ENCODE results near the gene RASA3.

RASA3 gene

GRCh38 chr13:113969311-113969972 lies 163.0 kb downstream of the RASA3 start:
- no peak for DNase-seq (ENCODE audit: low read depth in 2 of 2)

DNA sequence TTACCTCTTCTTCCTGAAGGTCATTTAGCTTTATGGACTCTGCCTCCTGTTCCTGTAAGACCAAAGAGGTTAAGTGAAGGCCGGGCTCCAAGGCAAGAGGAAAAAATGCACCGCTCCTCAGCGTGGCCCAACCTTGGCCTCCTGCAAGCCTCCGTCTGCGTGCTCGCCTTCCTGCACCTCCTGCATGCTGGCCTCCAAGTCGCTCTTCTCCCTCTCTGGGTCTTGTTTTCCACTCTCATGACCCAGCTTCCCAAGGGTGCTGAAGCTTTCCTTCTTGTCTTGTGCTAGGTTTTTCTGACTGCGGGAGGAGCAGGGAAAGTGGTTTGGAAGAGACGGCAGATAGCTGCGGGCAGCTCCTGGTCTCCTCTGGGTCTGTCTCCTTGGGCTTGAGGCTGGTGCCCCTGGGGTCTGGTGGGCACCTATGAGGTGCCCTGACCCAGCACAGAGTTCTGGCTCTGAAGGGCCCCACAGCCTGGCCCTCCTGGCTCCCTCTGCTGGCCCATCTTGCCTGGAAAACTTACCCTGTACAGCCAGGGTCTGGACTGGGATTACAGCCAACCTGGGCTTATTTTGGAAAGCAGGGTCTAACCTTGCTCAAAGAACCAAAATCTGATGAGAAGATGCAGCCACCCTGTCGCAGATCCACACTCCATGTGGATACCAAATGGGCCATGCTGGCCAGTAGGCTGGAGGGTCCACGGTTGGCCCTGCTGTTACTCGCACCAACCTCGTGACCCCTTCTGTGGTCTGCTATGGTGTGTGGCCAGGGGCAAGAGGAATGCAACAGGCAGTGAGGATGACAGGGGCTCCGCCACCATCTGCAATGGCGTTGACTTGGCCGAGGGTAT lies 163.7 kb downstream of the RASA3 start:
- no peak for DNase-seq (ENCODE audit: low read depth in 2 of 2)

DNA sequence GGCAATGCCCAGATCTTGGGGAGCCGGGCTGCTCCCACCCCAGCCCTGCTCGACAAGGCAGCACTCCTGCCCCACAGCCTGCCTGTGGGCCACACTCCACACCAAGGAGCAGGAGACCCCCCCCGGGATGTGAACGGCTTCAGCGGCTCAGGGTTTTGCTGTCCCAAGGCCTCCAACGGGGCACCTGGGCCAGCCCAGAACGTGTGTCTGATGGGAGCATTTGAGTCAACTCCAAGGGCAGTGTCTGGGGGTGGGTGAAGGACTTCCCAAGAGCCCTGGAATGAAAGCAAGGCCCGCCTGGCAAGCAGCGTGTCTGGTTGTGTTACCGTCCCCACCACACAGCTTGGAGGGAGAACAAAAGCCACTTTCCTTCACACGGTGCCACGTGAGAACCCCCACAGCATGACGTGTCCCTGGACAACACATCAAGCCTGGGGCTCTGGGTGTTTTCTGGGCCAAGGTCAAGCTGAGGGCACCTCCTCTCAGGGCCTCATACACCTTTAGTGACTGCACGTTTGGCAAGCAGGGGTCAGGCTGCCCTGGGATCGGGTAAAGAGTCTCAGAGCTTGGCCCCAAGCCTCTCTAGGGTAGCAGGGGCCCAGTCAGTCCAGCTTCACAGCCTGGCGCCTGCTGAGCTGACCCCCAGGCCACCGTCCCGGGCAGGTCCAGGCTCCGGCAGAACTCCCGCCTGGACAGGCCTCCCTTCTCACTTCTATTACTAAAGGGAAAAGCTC lies 164.5 kb downstream of the RASA3 start:
- no peak for DNase-seq (ENCODE audit: low read depth in 2 of 2)

- DNase-seq (ENCODE audit: low read depth in 2 of 2): no peak
Measured at GRCh38 chr13:113967206-113967720, 165.2 kb downstream of the RASA3 start.

GRCh38 chr13:113965968-113966884 lies 166.2 kb downstream of the RASA3 start:
- DNase-seq (ENCODE audit: low read depth in 2 of 2): no peak

- DNase-seq (ENCODE audit: low read depth in 2 of 2): no peak
Measured at GRCh38 chr13:113965383-113965874, 167.0 kb downstream of the RASA3 start.

DNA sequence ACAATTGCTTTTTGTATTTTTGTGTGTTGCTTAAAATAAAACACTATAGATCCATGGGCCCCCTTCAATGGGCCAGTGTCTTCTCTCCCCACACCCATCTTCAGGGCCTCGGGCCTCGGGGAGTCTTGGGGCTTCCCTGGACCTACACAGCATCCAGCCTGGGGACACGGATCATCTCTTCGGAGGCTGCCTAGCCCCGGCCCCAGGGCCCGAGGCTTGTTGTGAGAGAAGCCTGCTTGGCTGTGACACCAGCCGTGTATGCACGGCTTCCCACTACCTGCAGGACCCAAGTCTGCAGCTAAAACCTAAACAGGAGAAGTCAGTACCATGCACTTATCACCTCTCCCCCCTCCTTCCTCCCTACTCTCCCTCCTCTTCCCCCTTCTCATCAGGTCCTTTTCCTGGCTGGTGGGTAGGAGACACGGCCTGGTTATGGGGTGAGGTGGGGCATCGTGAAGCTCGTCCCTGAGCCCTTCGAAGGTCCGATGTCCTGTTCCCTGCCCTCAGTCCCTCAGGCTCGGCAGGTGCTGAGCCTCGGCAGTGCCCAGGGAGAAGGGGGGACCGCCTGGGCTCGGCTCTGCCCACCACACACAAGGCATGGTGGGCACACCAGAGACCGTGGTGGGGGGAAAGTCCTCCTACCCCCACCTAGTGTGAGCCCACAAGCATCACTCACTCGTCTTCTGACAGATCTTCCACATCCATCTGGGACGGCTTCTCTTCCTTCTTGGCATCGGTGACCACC lies 168.0 kb downstream of the RASA3 start:
- DNase-seq (ENCODE audit: low read depth in 2 of 2): no peak

GRCh38 chr13:113963376-113963775 lies 169.0 kb downstream of the RASA3 start:
- DNase-seq (ENCODE audit: low read depth in 2 of 2): no peak

- no peak for DNase-seq (ENCODE audit: low read depth in 2 of 2)
Measured at GRCh38 chr13:113962975-113963374, 169.4 kb downstream of the RASA3 start.

DNA sequence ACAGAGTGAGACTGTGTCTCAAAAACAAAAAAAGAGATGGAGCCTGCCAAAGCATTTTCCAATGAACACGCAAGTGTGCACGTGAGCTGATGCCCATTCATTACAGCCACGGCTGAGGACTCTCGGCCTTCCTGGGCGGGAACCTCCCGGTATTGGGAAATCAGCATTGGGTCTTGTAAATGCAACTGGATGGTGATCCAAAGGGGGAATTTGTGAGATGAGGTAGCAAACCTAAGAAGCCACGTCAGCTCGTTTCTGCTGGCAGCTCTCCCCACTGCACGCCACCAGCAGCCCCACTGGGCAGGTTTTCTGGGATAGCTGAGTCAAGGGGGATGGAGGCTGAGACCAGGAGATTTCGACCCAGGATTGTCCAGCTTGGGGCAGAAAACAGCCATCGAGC lies 170.0 kb downstream of the RASA3 start:
- DNase-seq (ENCODE audit: low read depth in 2 of 2): no peak

DNA sequence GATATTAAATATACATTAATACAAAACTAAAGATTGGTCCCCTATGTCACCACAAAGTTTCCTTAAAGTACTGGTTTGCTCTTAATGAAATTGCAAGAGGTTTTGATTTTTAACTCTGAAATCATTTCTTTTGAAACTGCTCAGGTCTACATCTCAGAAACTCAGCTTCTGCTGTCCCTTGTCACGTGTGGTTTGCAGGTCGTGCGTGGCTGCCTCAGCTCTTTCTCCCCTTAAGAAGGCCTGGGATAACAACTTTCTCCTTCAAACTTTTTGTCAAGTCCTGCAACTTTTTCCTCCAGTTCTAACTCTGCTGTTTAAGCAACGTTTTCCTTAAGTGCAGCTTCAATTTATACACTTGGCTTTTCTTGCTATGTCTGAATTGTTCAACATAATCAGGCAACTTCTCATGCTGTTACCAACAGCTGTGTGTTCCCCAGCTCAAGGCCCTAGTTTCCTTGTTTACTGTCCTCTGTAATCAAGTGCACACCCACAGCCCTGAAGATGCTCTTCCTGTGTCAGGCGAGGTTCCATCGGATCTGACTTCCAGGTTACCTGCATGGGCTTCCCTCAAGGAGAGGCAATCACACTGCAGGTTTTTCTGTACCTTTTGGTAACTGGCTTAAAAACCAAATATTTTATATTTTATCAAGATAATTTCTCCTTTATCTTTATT lies 172.0 kb downstream of the RASA3 start:
- DNase-seq (ENCODE audit: low read depth in 2 of 2): no peak

- no peak for DNase-seq (ENCODE audit: low read depth in 2 of 2)
Measured at GRCh38 chr13:113959198-113959597, 173.2 kb downstream of the RASA3 start.

DNA sequence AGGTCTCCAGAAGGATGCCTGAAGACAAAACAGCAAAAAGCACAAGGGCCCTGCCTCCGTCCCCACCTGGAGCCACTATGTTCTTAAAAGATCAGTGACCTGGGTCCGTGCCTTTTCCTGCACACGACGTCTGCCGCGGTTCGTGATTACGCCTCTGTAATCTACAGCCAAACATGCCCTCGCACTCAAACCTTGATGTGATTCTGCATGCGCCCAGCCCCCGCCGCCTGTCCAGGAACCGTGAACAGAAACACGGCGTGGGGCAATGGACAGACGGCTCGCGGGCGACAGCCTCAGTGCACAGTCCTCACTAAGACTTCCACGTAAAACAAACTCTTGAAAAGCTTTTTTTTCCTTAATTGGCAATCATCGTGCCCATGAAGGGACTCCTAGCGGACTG lies 174.1 kb downstream of the RASA3 start:
- DNase-seq (ENCODE audit: low read depth in 2 of 2): no peak

GRCh38 chr13:113956571-113956970 lies 175.9 kb downstream of the RASA3 start:
- no peak for DNase-seq (ENCODE audit: low read depth in 2 of 2)

DNA sequence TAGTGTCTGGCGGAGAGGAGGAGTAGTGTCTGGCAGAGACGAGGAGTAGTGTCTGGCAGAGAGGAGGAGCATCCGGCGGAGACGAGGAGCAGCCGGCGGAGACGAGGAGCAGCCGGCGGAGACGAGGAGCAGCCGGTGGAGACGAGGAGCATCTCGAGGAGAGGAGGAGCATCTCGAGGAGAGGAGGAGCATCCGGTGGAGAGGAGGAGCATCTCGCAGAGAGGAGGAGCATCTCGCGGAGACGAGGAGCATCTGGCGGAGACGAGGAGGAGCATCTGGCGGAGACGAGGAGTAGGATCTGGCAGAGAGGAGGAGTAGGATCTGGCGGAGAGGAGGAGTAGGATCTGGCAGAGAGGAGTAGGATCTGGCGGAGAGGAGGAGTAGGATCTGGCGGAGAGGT lies 176.7 kb downstream of the RASA3 start:
- no peak for DNase-seq (ENCODE audit: low read depth in 2 of 2)

- DNase-seq (ENCODE audit: low read depth in 2 of 2): no peak
Measured at GRCh38 chr13:113955235-113955634, 177.2 kb downstream of the RASA3 start.

- no peak for DNase-seq (ENCODE audit: low read depth in 2 of 2)
Measured at GRCh38 chr13:113954046-113954835, 178.2 kb downstream of the RASA3 start.

- DNase-seq (ENCODE audit: low read depth in 2 of 2): no peak
Measured at GRCh38 chr13:113953561-113953960, 178.9 kb downstream of the RASA3 start.

GRCh38 chr13:113952983-113953520 lies 179.4 kb downstream of the RASA3 start:
- no peak for DNase-seq (ENCODE audit: low read depth in 2 of 2)
